SIG-M5 (cell line): ENCODE results near the gene DSG3.

Experiments
- DNase-seq: peaks from one replicate; lab custom pipeline; 2025; lab: John Stamatoyannopoulos, UW

The DSG3 gene

GRCh38 chr18:31447530-31448191 lies at the start of gene DSG3:
Gene DSG3, plus strand, starts transcription at chr18:31447741. Its CDS starts 137 bp downstream, at chr18:31447878.
- DNase-seq, result no peak

- DNase-seq, result no peak
Observed at GRCh38 chr18:31398191-31398590, 49.4 kb upstream of the DSG3 start.

- DNase-seq, result no peak
Observed at GRCh38 chr18:31399306-31400032, 48.1 kb upstream of the DSG3 start.

GRCh38 chr18:31401156-31402025 lies 46.1 kb upstream of the DSG3 start:
- no peak for DNase-seq

GRCh38 chr18:31402026-31402373 lies 45.5 kb upstream of the DSG3 start:
- DNase-seq, result no peak

- no peak for DNase-seq
Observed at GRCh38 chr18:31403409-31403808, 44.1 kb upstream of the DSG3 start.

GRCh38 chr18:31407649-31408048 lies 39.9 kb upstream of the DSG3 start:
- no peak for DNase-seq

GRCh38 chr18:31409276-31409675 lies 38.3 kb upstream of the DSG3 start:
- no peak for DNase-seq

- no peak for DNase-seq
Observed at GRCh38 chr18:31410716-31411483, 36.6 kb upstream of the DSG3 start.

- DNase-seq, result no peak
Observed at GRCh38 chr18:31413137-31413536, 34.4 kb upstream of the DSG3 start.

- no peak for DNase-seq
Observed at GRCh38 chr18:31417850-31418249, 29.7 kb upstream of the DSG3 start.

GRCh38 chr18:31419457-31419932 lies 28.0 kb upstream of the DSG3 start:
- no peak for DNase-seq

- no peak for DNase-seq
Observed at GRCh38 chr18:31420032-31420431, 27.5 kb upstream of the DSG3 start.

GRCh38 chr18:31420524-31420923 lies 27.0 kb upstream of the DSG3 start:
- DNase-seq, result no peak

- DNase-seq, result no peak
Observed at GRCh38 chr18:31424383-31424988, 23.1 kb upstream of the DSG3 start.

- no peak for DNase-seq
Observed at GRCh38 chr18:31426021-31426420, 21.5 kb upstream of the DSG3 start.

- DNase-seq, result no peak
Observed at GRCh38 chr18:31426871-31427406, 20.6 kb upstream of the DSG3 start.

GRCh38 chr18:31428211-31428610 lies 19.3 kb upstream of the DSG3 start:
- no peak for DNase-seq

- DNase-seq, result no peak
Observed at GRCh38 chr18:31429623-31430022, 17.9 kb upstream of the DSG3 start.

- no peak for DNase-seq
Observed at GRCh38 chr18:31430072-31430471, 17.5 kb upstream of the DSG3 start.

- no peak for DNase-seq
Observed at GRCh38 chr18:31430554-31430953, 17.0 kb upstream of the DSG3 start.
